Posterior vena cava (tissue), 2 donors: ENCODE data around the gene RAB3IL1. TPM values are rescaled to one million over a fixed set of nuclear protein-coding genes. Genes with fewer than 3 reads are reported as not detected.

Experiments used
- microRNA-seq, 2 donors: library from miRNA; unstranded; fragments of <30 nt; microRNA quantifications; one replicate each; pipeline ENCODE4 v1.2.0, GENCODE V29; 2020 to 2021; ENCODE audit warnings: borderline microRNAs expressed in 2 of 2
- total RNA-seq, 2 donors: library from RNA; stranded (reverse); fragmentation: NEBNext Ultra II Directional; extraction: Animal tissue kit (Norgen Biotek cat#: 25700); gene quantifications; one replicate each; pipeline ENCODE4 v1.2.1, GENCODE V29; 2021
- donor health status: DM: yes; HTN: yes; CAD: no.
- donor health status: DM: yes; HTN: yes; CAD: no.

The RAB3IL1 gene
- total RNA-seq, 2 donors from 2014 or later, result 26.7 to 31.5 TPM

Small RNA genes lying within 50 kb of the gene (microRNA-seq; reads per million reads assigned to microRNA genes)
- 0 to 0.97 reads per million in 2 donors for gene MIR6746

Other genes starting within 250 kb of the RAB3IL1 start
- 1 to 10 TPM; 1.8 to 2.4 TPM for gene DAGLA, start 237.2 kb downstream of the RAB3IL1 start, total RNA-seq
- gene MYRF, start 164.9 kb downstream of the RAB3IL1 start, total RNA-seq, result 1 to 10 TPM; 3.1 to 3.7 TPM
- 10 to 100 TPM; 78.2 to 84.7 TPM for gene TMEM258, start 125.0 kb downstream of the RAB3IL1 start, total RNA-seq
- gene FEN1, start 124.7 kb downstream of the RAB3IL1 start, total RNA-seq, result 1 to 10 TPM; 4.6 to 6.0 TPM
- gene FADS1, start 100.6 kb downstream of the RAB3IL1 start, total RNA-seq, result 10 to 100 TPM; 28.8 to 29.8 TPM
- 100 to 1,000 TPM in 1 of 2 donors, 10 to 100 TPM in 1; 60.3 to 123 TPM for gene FADS2, start 89.3 kb downstream of the RAB3IL1 start, total RNA-seq
- gene FADS3, start 26.0 kb downstream of the RAB3IL1 start, total RNA-seq, result 100 to 1,000 TPM in 1 of 2 donors, 10 to 100 TPM in 1; 83.0 to 106 TPM
- gene BEST1, start 32.8 kb upstream of the RAB3IL1 start, total RNA-seq, result 1 to 10 TPM; 5.8 to 9.5 TPM
- 1,000 to 10,000 TPM; 2,679 to 3,454 TPM for gene FTH1, start 50.1 kb upstream of the RAB3IL1 start, total RNA-seq
- gene INCENP, start 206.4 kb upstream of the RAB3IL1 start, total RNA-seq, result 10 to 100 TPM; 11.8 to 22.4 TPM